Uterus (tissue), 4 donors: ENCODE data around the gene CAMK2D. TPM values are rescaled to one million over a fixed set of nuclear protein-coding genes. Genes with fewer than 3 reads are reported as not detected.

Source experiments
- DNase-seq, 2 donors: peaks; one replicate each; pipeline ENCODE4 v3.0.0-alpha.2; 2019 to 2020
- H3K27ac ChIP-seq, 2 donors: fragments of 200-600 bp; sonication (generic); 1 replicate in 1 of 2; 2 replicates in 1 of 2; pipeline ENCODE4 v1.5.1; 2016 to 2018
- H3K27me3 ChIP-seq, 2 donors: fragments of 200-600 bp; sonication (generic); one replicate each; pipeline ENCODE4 v1.5.1; 2018 to 2019; ENCODE audit warnings: control low read depth in 1 of 2
- H3K36me3 ChIP-seq, 2 donors: fragments of 200-600 bp; sonication (generic); one replicate each; pipeline ENCODE4 v1.5.1; 2019; ENCODE audit warnings: control low read depth in 1 of 2
- H3K4me1 ChIP-seq, 2 donors: fragments of 200-600 bp; sonication (generic); one replicate each; pipeline ENCODE4 v1.5.1; 2018 to 2019; ENCODE audit warnings: control low read depth in 1 of 2
- H3K4me3 ChIP-seq, 2 donors: fragments of 200-600 bp; sonication (generic); 1 replicate in 1 of 2; 2 replicates in 1 of 2; pipeline ENCODE4 v1.5.1; 2018 to 2019; ENCODE audit warnings: mild to moderate bottlenecking in 1 of 2
- H3K9me3 ChIP-seq, 2 donors: fragments of 200-600 bp; sonication (generic); one replicate each; pipeline ENCODE4 v1.5.1; 2019; ENCODE audit warnings: control low read depth in 1 of 2
- POLR2A ChIP-seq, 2 donors: fragments of 450-650 bp; IDR thresholded peaks; one replicate each; pipeline ENCODE4 v1.6.1; 2016; ENCODE audit warnings: antibody characterized with exemption in 2 of 2, mild to moderate bottlenecking in 1 of 2, moderate library complexity in 1 of 2
- intact Hi-C: fragments of 100-400 bp; cut with DNase I; formaldehyde crosslinking; loops from one replicate; pipeline ENCODE4 v1.15.1; 2023; ENCODE audit warnings: low total_unique reads
- total RNA-seq, 4 donors: library from RNA; depleted of rRNA in 3 of 4; stranded (reverse); fragments of >200 nt in 3 of 4; gene quantifications; one replicate each; pipeline versions ENCODE4 v1.1.0 to v1.2.4, GENCODE V29; 2014 to 2023
- TF ChIP-seq, protein P1 (sequence below), 4 experiments: fragments of 200-600 bp in 2 of 4; fragments of 450-650 bp in 2 of 4; sonication (generic) in 2 of 4; IDR thresholded peaks; one replicate each; pipeline ENCODE4 v1.5.1; 2016 to 2019; ENCODE audit warnings: antibody characterized with exemption in 4 of 4, mild to moderate bottlenecking in 2 of 4, moderate library complexity in 1 of 4
- donor health status: DM: yes; HTN: yes; CAD: no.

The CAMK2D gene
- total RNA-seq, 4 donors from 2014 or later = 41.5 to 95.3 (median 54.3) TPM

DNA sequence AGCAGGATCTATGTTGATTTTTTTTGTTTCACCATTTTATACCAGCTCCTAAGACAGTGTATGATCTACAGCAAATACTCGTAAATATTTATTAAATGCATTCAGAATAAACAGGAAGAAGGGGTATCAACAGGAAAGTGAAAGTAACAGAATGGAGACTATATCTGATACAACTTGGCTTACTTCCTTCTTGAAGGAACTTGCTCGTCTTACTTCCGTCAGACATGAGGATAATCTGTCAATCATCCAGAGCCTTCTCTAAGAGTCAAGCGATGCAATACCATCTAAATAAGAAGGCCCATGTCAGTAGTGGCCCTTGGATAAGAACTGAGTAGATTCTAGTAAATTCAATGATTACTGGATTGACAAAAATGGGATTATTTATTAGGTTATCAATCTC lies 84.2 kb downstream of the CAMK2D start:
- Histone ChIP-seq H3K36me3 (no peaks in the 10 kb centered on the region), H3K27me3 (no peaks in the 10 kb centered on the region), H3K27ac (no peak overlapping the region), H3K4me3 (no peak overlapping the region), H3K9me3 (no peaks in the 10 kb centered on the region), H3K4me1 (no peaks in the 10 kb centered on the region)
- no peak for DNase-seq
- intact Hi-C loops = no loop called here
- TF ChIP-seq POLR2A (IDR thresholded peaks at IDR 0.05) = no peak
- TF ChIP-seq, protein P1, sequence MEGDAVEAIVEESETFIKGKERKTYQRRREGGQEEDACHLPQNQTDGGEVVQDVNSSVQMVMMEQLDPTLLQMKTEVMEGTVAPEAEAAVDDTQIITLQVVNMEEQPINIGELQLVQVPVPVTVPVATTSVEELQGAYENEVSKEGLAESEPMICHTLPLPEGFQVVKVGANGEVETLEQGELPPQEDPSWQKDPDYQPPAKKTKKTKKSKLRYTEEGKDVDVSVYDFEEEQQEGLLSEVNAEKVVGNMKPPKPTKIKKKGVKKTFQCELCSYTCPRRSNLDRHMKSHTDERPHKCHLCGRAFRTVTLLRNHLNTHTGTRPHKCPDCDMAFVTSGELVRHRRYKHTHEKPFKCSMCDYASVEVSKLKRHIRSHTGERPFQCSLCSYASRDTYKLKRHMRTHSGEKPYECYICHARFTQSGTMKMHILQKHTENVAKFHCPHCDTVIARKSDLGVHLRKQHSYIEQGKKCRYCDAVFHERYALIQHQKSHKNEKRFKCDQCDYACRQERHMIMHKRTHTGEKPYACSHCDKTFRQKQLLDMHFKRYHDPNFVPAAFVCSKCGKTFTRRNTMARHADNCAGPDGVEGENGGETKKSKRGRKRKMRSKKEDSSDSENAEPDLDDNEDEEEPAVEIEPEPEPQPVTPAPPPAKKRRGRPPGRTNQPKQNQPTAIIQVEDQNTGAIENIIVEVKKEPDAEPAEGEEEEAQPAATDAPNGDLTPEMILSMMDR (IDR thresholded peaks at IDR 0.05) = no peak

- Histone ChIP-seq H3K9me3 (no peaks in the 10 kb centered on the region), H3K4me1 (no peaks in the 10 kb centered on the region), H3K36me3 (no peaks in the 10 kb centered on the region), H3K4me3 (no peak overlapping the region), H3K27ac (no peak overlapping the region), H3K27me3 (no peaks in the 10 kb centered on the region)
- DNase-seq = no peak
- TF ChIP-seq, protein P1 (IDR thresholded peaks at IDR 0.05) = no peak
- no peak for TF ChIP-seq POLR2A (IDR thresholded peaks at IDR 0.05)
- intact Hi-C loops = no loop called here
Measured at GRCh38 chr4:113675731-113676697, 85.5 kb downstream of the CAMK2D start.

DNA sequence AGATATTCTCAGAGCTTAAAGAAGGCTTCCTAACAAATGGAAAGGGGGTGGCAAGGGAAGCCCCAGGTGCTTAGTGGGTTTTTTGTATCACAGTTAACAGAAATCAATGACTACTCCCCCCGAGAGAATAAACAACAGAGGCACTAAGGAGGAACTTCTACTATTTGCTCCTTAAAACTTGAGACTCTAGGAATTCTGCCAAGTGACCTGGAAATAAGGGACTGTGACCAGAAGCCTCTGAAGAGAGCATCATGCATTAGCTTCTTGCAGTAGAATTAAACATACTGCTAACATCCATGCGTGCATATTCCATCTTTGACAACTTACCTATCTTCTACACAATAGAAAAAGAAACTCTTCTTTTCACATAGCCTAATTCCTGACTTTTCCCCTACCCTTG lies 86.8 kb downstream of the CAMK2D start:
- H3K36me3 ChIP-seq = no peaks in the 10 kb centered on the region
- no peak for DNase-seq
- H3K27me3 ChIP-seq = no peaks in the 10 kb centered on the region
- no peaks in the 10 kb centered on the region for H3K4me1 ChIP-seq
- H3K9me3 ChIP-seq = no peaks in the 10 kb centered on the region
- TF ChIP-seq, protein P1 (IDR thresholded peaks at IDR 0.05) = no peak
- TF ChIP-seq POLR2A (IDR thresholded peaks at IDR 0.05) = no peak
- H3K4me3 ChIP-seq = no peak overlapping the region
- no peak overlapping the region for H3K27ac ChIP-seq
- intact Hi-C loops = no loop called here

- H3K27ac ChIP-seq = no peak overlapping the region
- H3K4me3 ChIP-seq = no peak overlapping the region
- H3K4me1 ChIP-seq = no peaks in the 10 kb centered on the region
- no peak for DNase-seq
- no peaks in the 10 kb centered on the region for H3K9me3 ChIP-seq
- TF ChIP-seq, protein P1 (IDR thresholded peaks at IDR 0.05) = no peak
- TF ChIP-seq POLR2A (IDR thresholded peaks at IDR 0.05) = no peak
- no peaks in the 10 kb centered on the region for H3K27me3 ChIP-seq
- H3K36me3 ChIP-seq = no peaks in the 10 kb centered on the region
- intact Hi-C loops = no loop called here
Measured at GRCh38 chr4:113674251-113674650, 87.3 kb downstream of the CAMK2D start.

GRCh38 chr4:113673450-113673849 lies 88.1 kb downstream of the CAMK2D start:
- no peak for TF ChIP-seq POLR2A (IDR thresholded peaks at IDR 0.05)
- TF ChIP-seq, protein P1 (IDR thresholded peaks at IDR 0.05) = no peak
- H3K9me3 ChIP-seq = no peaks in the 10 kb centered on the region
- intact Hi-C loops = no loop called here
- no peak overlapping the region for H3K27ac ChIP-seq
- no peaks in the 10 kb centered on the region for H3K27me3 ChIP-seq
- no peaks in the 10 kb centered on the region for H3K4me1 ChIP-seq
- no peaks in the 10 kb centered on the region for H3K36me3 ChIP-seq
- no peak for DNase-seq
- no peak overlapping the region for H3K4me3 ChIP-seq
